Fibroblast of the aortic adventitia (primary cell): ENCODE data around the gene TTC23. TPM values are rescaled to one million over a fixed set of nuclear protein-coding genes. Genes with fewer than 3 reads are reported as not detected.
"Not testable (repeated sequence)": the region's sequence is repeated elsewhere in the genome, so short reads cannot be mapped to it uniquely, and the experiment has no call there.

Experiments used
- DNase-seq: peaks from one replicate; pipeline ENCODE4 v3.0.0-alpha.2; 2010; ENCODE audit warnings: low read depth
- H3K4me3 ChIP-seq: 2 replicates; pipeline ENCODE4 v1.5.1; 2011; ENCODE audit warnings: low read depth, mild to moderate bottlenecking, control low read depth, low read length, moderate library complexity
- total RNA-seq: library from RNA; depleted of rRNA; stranded (reverse); fragments of >200 nt; gene quantifications from 2 replicates; pipeline ENCODE4 v1.2.3, GENCODE V29; 2012; ENCODE audit warnings: low replicate concordance
- TF ChIP-seq, protein P1 (sequence below): IDR thresholded peaks from 2 replicates; pipeline ENCODE4 v1.5.1; 2011; ENCODE audit warnings: mild to moderate bottlenecking, low read length, control low read depth, inconsistent platforms; ENCODE audit not compliant: insufficient read depth

TTC23 gene
- total RNA-seq, 1 donor = 36.7 TPM

DNA sequence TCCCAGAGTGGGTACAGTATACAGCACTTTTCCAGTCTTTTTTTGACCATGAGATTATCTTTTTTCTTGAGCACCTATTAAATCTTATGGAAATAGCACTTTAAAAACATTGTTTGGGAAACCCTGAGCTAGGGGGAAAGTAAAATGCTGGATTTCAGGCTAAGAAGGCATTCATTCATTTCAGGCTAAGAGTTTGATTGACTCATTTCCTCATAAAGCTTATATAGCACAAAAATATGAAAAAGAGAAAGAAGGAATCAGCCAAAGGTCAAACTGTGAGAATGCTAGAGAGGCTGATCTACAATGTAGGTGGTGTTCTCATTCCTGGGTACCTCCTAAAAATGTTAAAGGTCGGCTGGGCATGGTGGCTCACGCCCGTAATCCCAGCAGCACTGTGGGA lies 10.5 kb downstream of the TTC23 start:
- DNase-seq = no peak
- H3K4me3 ChIP-seq = no peak overlapping the region
- TF ChIP-seq, protein P1, sequence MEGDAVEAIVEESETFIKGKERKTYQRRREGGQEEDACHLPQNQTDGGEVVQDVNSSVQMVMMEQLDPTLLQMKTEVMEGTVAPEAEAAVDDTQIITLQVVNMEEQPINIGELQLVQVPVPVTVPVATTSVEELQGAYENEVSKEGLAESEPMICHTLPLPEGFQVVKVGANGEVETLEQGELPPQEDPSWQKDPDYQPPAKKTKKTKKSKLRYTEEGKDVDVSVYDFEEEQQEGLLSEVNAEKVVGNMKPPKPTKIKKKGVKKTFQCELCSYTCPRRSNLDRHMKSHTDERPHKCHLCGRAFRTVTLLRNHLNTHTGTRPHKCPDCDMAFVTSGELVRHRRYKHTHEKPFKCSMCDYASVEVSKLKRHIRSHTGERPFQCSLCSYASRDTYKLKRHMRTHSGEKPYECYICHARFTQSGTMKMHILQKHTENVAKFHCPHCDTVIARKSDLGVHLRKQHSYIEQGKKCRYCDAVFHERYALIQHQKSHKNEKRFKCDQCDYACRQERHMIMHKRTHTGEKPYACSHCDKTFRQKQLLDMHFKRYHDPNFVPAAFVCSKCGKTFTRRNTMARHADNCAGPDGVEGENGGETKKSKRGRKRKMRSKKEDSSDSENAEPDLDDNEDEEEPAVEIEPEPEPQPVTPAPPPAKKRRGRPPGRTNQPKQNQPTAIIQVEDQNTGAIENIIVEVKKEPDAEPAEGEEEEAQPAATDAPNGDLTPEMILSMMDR = no peak

GRCh38 chr15:99234160-99234559 lies 15.2 kb downstream of the TTC23 start:
- not testable (repeated sequence) for DNase-seq, H3K4me3 ChIP-seq

DNA sequence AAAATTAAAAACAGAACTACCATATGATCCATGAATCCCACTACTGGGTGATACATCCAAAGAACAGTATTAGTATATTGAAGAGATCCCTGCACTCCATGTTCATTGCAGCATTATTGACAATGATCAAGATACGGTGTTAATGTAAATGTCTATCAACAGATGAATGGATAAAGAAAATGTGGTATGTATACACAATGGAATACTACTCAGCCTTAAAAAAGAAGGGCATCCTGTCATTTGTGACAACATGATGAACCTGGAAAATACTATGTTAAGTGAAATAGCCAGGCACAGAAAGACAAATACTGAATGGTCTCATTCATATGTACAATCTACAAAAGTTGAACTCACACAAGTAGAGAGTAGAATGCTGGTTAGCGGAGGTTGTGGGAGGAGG lies 16.6 kb downstream of the TTC23 start:
- no peak overlapping the region for H3K4me3 ChIP-seq
- TF ChIP-seq, protein P1 = no peak
- no peak for DNase-seq

DNA sequence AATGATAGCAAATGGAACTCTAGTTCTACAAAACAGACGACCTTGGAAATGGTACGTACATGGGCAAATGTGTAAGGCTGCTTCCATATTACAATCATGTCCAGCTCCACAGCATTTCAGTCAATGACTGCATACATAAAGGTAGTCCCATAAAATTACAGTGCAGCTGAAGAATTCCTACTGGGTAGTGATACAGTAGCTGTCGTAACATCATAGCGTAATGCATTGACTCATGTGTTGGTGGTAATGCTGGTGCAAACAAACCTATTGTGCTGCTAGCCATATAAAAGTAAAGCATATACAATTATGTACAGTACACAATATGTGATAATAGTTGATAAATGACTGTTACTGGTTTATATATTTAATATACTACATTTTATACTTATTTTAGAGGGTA lies 18.5 kb downstream of the TTC23 start:
- TF ChIP-seq, protein P1 = no peak
- no peak for DNase-seq
- no peak overlapping the region for H3K4me3 ChIP-seq

- H3K4me3 ChIP-seq = no peak overlapping the region
- no peak for DNase-seq
- TF ChIP-seq, protein P1 = no peak
Observed at GRCh38 chr15:99228120-99228770, 21.1 kb downstream of the TTC23 start.

DNA sequence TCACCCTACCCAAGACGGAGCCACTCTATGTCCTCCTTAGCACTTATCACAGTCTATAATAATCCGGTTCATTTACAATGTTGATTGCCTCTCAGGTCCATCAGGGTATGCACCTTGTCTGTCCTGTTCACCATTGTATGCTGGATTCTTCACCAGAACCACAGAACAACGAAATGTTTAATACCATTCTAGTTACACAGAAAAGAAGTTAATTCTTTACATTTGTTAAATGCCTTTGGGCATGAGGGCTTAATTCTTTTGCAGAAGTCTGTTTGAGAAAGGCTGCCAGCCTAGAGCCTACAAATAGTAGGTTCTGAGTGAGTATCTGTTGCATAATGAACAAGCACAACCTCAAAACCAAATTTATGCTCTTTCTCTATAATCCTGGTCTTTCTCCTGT lies 22.6 kb downstream of the TTC23 start:
- no peak overlapping the region for H3K4me3 ChIP-seq
- no peak for DNase-seq
- TF ChIP-seq, protein P1 = no peak

DNA sequence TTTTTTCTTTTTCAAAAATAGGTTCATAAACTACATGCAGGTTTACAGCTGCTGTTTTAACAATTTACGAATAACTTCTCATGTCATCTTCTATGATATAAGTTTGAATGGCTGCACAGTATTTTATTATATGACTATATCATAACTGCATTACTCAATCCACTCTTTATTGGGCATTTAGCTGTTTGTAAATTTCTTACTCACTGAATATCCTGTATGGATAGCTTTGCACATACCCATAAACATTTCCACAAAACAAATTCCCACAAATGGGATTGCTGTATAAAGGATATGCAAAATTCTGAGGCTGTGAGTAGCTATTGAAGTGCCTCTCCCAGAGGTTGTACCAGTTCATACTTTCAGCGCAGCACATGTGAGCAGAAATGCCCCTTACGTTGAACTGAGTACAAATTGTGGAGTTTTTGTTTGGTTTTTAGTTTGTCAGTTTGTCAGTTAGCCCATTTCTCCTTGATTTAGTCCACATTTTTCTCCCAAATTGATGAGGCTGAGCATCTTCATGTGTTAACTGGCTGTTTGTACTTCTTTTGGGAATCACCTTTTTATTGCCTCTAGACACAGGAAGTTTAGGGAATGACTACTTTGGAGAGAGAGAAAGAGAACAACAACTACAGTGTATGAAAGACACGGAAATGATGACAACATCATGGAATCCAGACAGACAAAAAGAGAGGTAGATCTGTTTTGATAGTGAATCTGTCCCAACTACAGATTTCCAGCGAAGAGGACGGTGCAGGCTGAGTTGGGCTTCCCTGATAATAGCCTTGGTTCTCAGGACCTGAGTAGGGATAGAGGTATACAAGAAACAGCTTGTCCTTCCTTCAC lies 24.8 kb downstream of the TTC23 start:
- H3K4me3 ChIP-seq = no peak overlapping the region
- no peak for DNase-seq

More for the DNA sequence above, 24.8 kb downstream of the TTC23 start:
- TF ChIP-seq, protein P1 = no peak
